H9 (cell line): ENCODE data around the gene TSPAN4. TPM values are rescaled to one million over a fixed set of nuclear protein-coding genes. Genes with fewer than 3 reads are reported as not detected.
A peak's percentile ranks its signal among the peaks of the same experiment; 100 is the strongest.

Experiments
- DNase-seq: peaks from one replicate; pipeline ENCODE4 v3.0.0-alpha.2; 2017
- H2AFZ ChIP-seq: one replicate; pipeline ENCODE4 v1.6.1; 2013; ENCODE audit warnings: mild to moderate bottlenecking, low read length, control low read depth, moderate library complexity
- H2AK5ac ChIP-seq: 2 replicates; pipeline ENCODE4 v1.6.1; 2013; ENCODE audit warnings: low read length, control low read depth, mixed read lengths; ENCODE audit not compliant: insufficient read length
- H2BK120ac ChIP-seq: one replicate; pipeline ENCODE4 v1.6.1; 2013; ENCODE audit warnings: low read depth, mild to moderate bottlenecking, low read length, control low read depth, inconsistent platforms; ENCODE audit not compliant: poor library complexity, severe bottlenecking
- H2BK12ac ChIP-seq: 2 replicates; pipeline ENCODE4 v1.6.1; 2013; ENCODE audit warnings: low read length, control low read depth, mixed read lengths, low read depth; ENCODE audit not compliant: insufficient read length
- H2BK15ac ChIP-seq: 2 replicates; pipeline ENCODE4 v1.6.1; 2013; ENCODE audit warnings: low read depth, low read length, control low read depth
- H2BK20ac ChIP-seq: one replicate; pipeline ENCODE4 v1.6.1; 2013; ENCODE audit warnings: low read depth, mild to moderate bottlenecking, low read length, control low read depth, inconsistent platforms; ENCODE audit not compliant: poor library complexity, severe bottlenecking
- H2BK5ac ChIP-seq: 2 replicates; pipeline ENCODE4 v1.6.1; 2013; ENCODE audit warnings: low read length, control low read depth, mixed read lengths; ENCODE audit not compliant: insufficient read length
- H3K14ac ChIP-seq: 2 replicates; pipeline ENCODE4 v1.6.1; 2013; ENCODE audit warnings: low read length, control low read depth; ENCODE audit not compliant: insufficient read depth
- H3K18ac ChIP-seq: 2 replicates; pipeline ENCODE4 v1.6.1; 2013; ENCODE audit warnings: low read depth, mild to moderate bottlenecking, mixed read lengths, low read length, control low read depth; ENCODE audit not compliant: insufficient read length
- H3K23ac ChIP-seq: 2 replicates; pipeline ENCODE4 v1.6.1; 2013; ENCODE audit warnings: low read length, control low read depth, mixed read lengths, low read depth; ENCODE audit not compliant: insufficient read length
- H3K23me2 ChIP-seq: 2 replicates; pipeline ENCODE4 v1.6.1; 2013; ENCODE audit warnings: low read depth, mild to moderate bottlenecking, mixed read lengths, low read length, control low read depth; ENCODE audit not compliant: insufficient read length, poor library complexity, severe bottlenecking
- H3K27ac ChIP-seq: 2 replicates; pipeline ENCODE4 v1.5.1; 2013; ENCODE audit warnings: low read length, control low read depth, mixed read lengths, low read depth; ENCODE audit not compliant: insufficient read length
- H3K27me3 ChIP-seq: 2 replicates; pipeline ENCODE4 v1.6.1; 2013; ENCODE audit warnings: low read length, control low read depth, inconsistent platforms; ENCODE audit not compliant: insufficient read depth
- H3K4ac ChIP-seq: 2 replicates; pipeline ENCODE4 v1.6.1; 2013; ENCODE audit warnings: low read depth, mild to moderate bottlenecking, control low read depth, inconsistent platforms, low read length, moderate library complexity
- H3K4me1 ChIP-seq: 2 replicates; pipeline ENCODE4 v1.6.1; 2013; ENCODE audit warnings: low read length, control low read depth, inconsistent platforms; ENCODE audit not compliant: insufficient read depth
- H3K4me2 ChIP-seq: 2 replicates; pipeline ENCODE4 v1.6.1; 2013; ENCODE audit warnings: low read length, control low read depth, mixed read lengths; ENCODE audit not compliant: insufficient read length, insufficient read depth
- H3K56ac ChIP-seq: 2 replicates; pipeline ENCODE4 v1.6.1; 2013; ENCODE audit warnings: low read depth, mild to moderate bottlenecking, mixed read lengths, low read length, control low read depth; ENCODE audit not compliant: insufficient read length
- H3K79me1 ChIP-seq: 2 replicates; pipeline ENCODE4 v1.6.1; 2013; ENCODE audit warnings: low read depth, mild to moderate bottlenecking, moderate library complexity, low read length, control low read depth, inconsistent platforms; ENCODE audit not compliant: insufficient read depth, poor library complexity, severe bottlenecking
- H3K79me2 ChIP-seq: 2 replicates; pipeline ENCODE4 v1.6.1; 2013; ENCODE audit warnings: low read length, control low read depth, inconsistent platforms; ENCODE audit not compliant: insufficient read depth
- H3K9ac ChIP-seq: 2 replicates; pipeline ENCODE4 v1.6.1; 2013; ENCODE audit warnings: low read length, control low read depth, mixed read lengths; ENCODE audit not compliant: insufficient read length; ENCODE audit errors: extremely low read depth
- H3K9me3 ChIP-seq: one replicate; pipeline ENCODE4 v1.6.1; 2013; ENCODE audit warnings: low read depth, low read length, inconsistent platforms; ENCODE audit not compliant: control insufficient read depth
- H3T11ph ChIP-seq: one replicate; pipeline ENCODE4 v1.6.1; 2013; ENCODE audit warnings: mild to moderate bottlenecking, low read length, control low read depth, inconsistent platforms
- H4K20me1 ChIP-seq: one replicate; pipeline ENCODE4 v1.6.1; 2013; ENCODE audit not compliant: control insufficient read depth, insufficient read length, insufficient read depth
- H4K5ac ChIP-seq: 2 replicates; pipeline ENCODE4 v1.6.1; 2013; ENCODE audit warnings: low read depth, mild to moderate bottlenecking, mixed read lengths, low read length, control low read depth; ENCODE audit not compliant: insufficient read length
- H4K8ac ChIP-seq: replicated peaks from 2 replicates; pipeline ENCODE4 v1.6.1; 2013; ENCODE audit warnings: low read length, control low read depth, mixed read lengths, low read depth; ENCODE audit not compliant: insufficient read length
- H4K91ac ChIP-seq: 2 replicates; pipeline ENCODE4 v1.6.1; 2013; ENCODE audit warnings: low read depth, mild to moderate bottlenecking, moderate library complexity, mixed read lengths, low read length, control low read depth; ENCODE audit not compliant: insufficient read length
- H3K27ac Mint-ChIP-seq, 3 experiments: 2 replicates in 2 of 3; 3 replicates in 1 of 3; pipeline ENCODE4 v1.8.0; 2020 to 2021; ENCODE audit warnings: mixed read lengths in 3 of 3, mild to moderate bottlenecking in 1 of 3, moderate library complexity in 1 of 3
- H3K27me3 Mint-ChIP-seq: 2 replicates; pipeline ENCODE4 v1.8.0; 2021; ENCODE audit warnings: low read depth, mild to moderate bottlenecking, moderate library complexity, mixed read lengths
- H3K36me3 Mint-ChIP-seq, 3 experiments: 2 replicates in 2 of 3; 3 replicates in 1 of 3; pipeline ENCODE4 v1.8.0; 2020 to 2021; ENCODE audit warnings: low read depth in 3 of 3, mixed read lengths in 3 of 3; ENCODE audit not compliant: insufficient read depth in 1 of 3
- H3K4me1 Mint-ChIP-seq, 2 experiments: 2 replicates each; pipeline ENCODE4 v1.8.0; 2020; ENCODE audit warnings: mixed read lengths in 2 of 2
- H3K4me3 Mint-ChIP-seq, 2 experiments: 2 replicates in 1 of 2; 3 replicates in 1 of 2; pipeline ENCODE4 v1.8.0; 2020 to 2021; ENCODE audit warnings: mild to moderate bottlenecking in 2 of 2, mixed read lengths in 2 of 2, moderate library complexity in 1 of 2
- H3K9me3 Mint-ChIP-seq, 2 experiments: 2 replicates in 1 of 2; 3 replicates in 1 of 2; pipeline ENCODE4 v1.8.0; 2020; ENCODE audit warnings: mild to moderate bottlenecking in 2 of 2, mixed read lengths in 2 of 2, moderate library complexity in 1 of 2
- WGBS: extraction: QIAGEN DNeasy Blood & Tissue Kit; methylation state at CpG from one replicate; pipeline ENCODE4 v1.1.7; 2013; ENCODE audit warnings: missing lambda C conversion rate, low lambda C conversion rate, mixed read lengths; ENCODE audit not compliant: insufficient read length; ENCODE audit errors: extremely low coverage; 5-methylcytosine and 5-hydroxymethylcytosine counted together
- total RNA-seq: library from RNA; stranded (reverse); gene quantifications from 2 replicates; pipeline ENCODE4 v1.2.1, GENCODE V29; 2021
- TF ChIP-seq, protein P1 (sequence below): fragments of 200-600 bp; sonication (generic); conservative IDR thresholded peaks from 3 replicates; pipeline ENCODE4 v1.8.0; 2021; ENCODE audit warnings: antibody characterized with exemption, mild to moderate bottlenecking

TSPAN4 gene
- total RNA-seq, 1 experiment from 2014 or later: 64.6 TPM

- no peak overlapping the region for H2AK5ac ChIP-seq
Measured at GRCh38 chr11:826836-827145, 15.9 kb upstream of the TSPAN4 start.

More at GRCh38 chr11:826836-827145, 15.9 kb upstream of the TSPAN4 start:
- H3K27ac Mint-ChIP-seq: no peak overlapping the region
- Histone ChIP-seq H3K14ac (no peak overlapping the region), H3K4me2 (peak overlapping the region; percentile 58), H2BK120ac (no peak overlapping the region), H2AFZ (no peak overlapping the region), H3K79me1 (no peaks in the 10 kb centered on the region), H3T11ph (no peak overlapping the region), H2BK15ac (no peak overlapping the region), H2BK5ac (no peak overlapping the region), H4K91ac (no peak overlapping the region), H3K79me2 (no peaks in the 10 kb centered on the region), H4K5ac (no peak overlapping the region), H4K8ac (no peak overlapping the region), H2BK12ac (no peak overlapping the region), H3K27ac (no peak overlapping the region), H3K27me3 (peaks cover 8% of the 10 kb centered on the region; the same call in 1 of the 2 replicates), H4K20me1 (no peaks in the 10 kb centered on the region), H3K9me3 (no peaks in the 10 kb centered on the region), H3K56ac (no peak overlapping the region), H3K18ac (no peak overlapping the region), H3K23ac (no peak overlapping the region), H3K4me1 (no peaks in the 10 kb centered on the region; the same call in 1 of the 2 replicates), H3K4ac (no peak overlapping the region), H2BK20ac (no peak overlapping the region), H3K23me2 (peaks cover 24% of the 10 kb centered on the region), H3K9ac (no peak overlapping the region)
- H3K4me1 Mint-ChIP-seq: peaks cover 28 to 37% of the 10 kb centered on the region in 2 experiments
- DNase-seq: no peak
- WGBS: no CpG with 5 or more reads among the region's 22 CpGs
- H3K27me3 Mint-ChIP-seq: peaks cover 30% of the 10 kb centered on the region
- TF ChIP-seq, protein P1, sequence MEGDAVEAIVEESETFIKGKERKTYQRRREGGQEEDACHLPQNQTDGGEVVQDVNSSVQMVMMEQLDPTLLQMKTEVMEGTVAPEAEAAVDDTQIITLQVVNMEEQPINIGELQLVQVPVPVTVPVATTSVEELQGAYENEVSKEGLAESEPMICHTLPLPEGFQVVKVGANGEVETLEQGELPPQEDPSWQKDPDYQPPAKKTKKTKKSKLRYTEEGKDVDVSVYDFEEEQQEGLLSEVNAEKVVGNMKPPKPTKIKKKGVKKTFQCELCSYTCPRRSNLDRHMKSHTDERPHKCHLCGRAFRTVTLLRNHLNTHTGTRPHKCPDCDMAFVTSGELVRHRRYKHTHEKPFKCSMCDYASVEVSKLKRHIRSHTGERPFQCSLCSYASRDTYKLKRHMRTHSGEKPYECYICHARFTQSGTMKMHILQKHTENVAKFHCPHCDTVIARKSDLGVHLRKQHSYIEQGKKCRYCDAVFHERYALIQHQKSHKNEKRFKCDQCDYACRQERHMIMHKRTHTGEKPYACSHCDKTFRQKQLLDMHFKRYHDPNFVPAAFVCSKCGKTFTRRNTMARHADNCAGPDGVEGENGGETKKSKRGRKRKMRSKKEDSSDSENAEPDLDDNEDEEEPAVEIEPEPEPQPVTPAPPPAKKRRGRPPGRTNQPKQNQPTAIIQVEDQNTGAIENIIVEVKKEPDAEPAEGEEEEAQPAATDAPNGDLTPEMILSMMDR: no peak
- H3K36me3 Mint-ChIP-seq: peaks cover 0 to 24% (median 14%) of the 10 kb centered on the region in 3 experiments
- no peaks in the 10 kb centered on the region; a peak in 1 of 5 replicates for H3K9me3 Mint-ChIP-seq
- peak overlapping the region; percentile 59 to 78 for H3K4me3 Mint-ChIP-seq
